SU-DHL-6 (cell line): ENCODE measurements around the gene MYOCD.

Experiments
- EZH2phosphoT487 ChIP-seq: fragments of 200-600 bp; sonication (generic), shearing (Covaris generic); conservative IDR thresholded peaks from 2 replicates; pipeline ENCODE4 v1.6.1; 2018; ENCODE audit warnings: mild to moderate bottlenecking, antibody characterized with exemption, low read length, moderate library complexity, mixed read lengths
- TF ChIP-seq, protein P1 (sequence below): fragments of 200-600 bp; sonication (generic); IDR thresholded peaks from one replicate; pipeline ENCODE4 v1.5.1; 2017; ENCODE audit warnings: antibody characterized with exemption, mild to moderate bottlenecking, low read length, moderate library complexity; ENCODE audit not compliant: insufficient read depth, poor library complexity, severe bottlenecking

DNA sequence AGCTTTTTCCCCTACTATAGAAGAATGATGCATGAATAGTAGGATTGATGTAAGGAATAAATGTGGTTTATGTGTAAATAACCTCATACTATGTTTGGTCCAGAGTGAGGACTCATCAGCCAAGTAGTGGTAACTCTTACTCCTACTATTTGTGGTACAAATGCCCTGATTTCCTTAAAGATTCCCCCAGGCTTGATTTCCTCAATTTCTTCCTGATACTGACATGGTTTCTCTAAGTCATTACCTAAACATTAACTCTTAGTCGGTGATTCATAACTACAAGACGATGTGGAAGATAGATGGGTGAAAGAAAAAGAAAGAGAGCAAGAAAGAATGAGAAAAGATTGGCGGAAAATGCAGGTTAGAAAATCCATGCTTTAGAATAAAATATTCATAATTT, 17.2 kb upstream of the MYOCD start:
- TF ChIP-seq, protein P1, sequence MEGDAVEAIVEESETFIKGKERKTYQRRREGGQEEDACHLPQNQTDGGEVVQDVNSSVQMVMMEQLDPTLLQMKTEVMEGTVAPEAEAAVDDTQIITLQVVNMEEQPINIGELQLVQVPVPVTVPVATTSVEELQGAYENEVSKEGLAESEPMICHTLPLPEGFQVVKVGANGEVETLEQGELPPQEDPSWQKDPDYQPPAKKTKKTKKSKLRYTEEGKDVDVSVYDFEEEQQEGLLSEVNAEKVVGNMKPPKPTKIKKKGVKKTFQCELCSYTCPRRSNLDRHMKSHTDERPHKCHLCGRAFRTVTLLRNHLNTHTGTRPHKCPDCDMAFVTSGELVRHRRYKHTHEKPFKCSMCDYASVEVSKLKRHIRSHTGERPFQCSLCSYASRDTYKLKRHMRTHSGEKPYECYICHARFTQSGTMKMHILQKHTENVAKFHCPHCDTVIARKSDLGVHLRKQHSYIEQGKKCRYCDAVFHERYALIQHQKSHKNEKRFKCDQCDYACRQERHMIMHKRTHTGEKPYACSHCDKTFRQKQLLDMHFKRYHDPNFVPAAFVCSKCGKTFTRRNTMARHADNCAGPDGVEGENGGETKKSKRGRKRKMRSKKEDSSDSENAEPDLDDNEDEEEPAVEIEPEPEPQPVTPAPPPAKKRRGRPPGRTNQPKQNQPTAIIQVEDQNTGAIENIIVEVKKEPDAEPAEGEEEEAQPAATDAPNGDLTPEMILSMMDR = no peak
- TF ChIP-seq EZH2phosphoT487 = no peak
